ENCODE data around the gene SNAI3.

Gene SNAI3

GRCh38 chr16:88655053-88655732 is 31.1 kb downstream of the SNAI3 start:
- TF ChIP-seq ZFX (IDR thresholded peaks at IDR 0.05; ENCODE audit: borderline replicate concordance) (no peak), CTCF (IDR thresholded peaks at IDR 0.05) (no peak)
- H3K27ac ChIP-seq: no peak overlapping the region

GRCh38 chr16:88654363-88655052 is 31.8 kb downstream of the SNAI3 start:
- no peak overlapping the region for H3K27ac ChIP-seq
- TF ChIP-seq ZFX (IDR thresholded peaks at IDR 0.05; ENCODE audit: borderline replicate concordance) (no peak), CTCF (IDR thresholded peaks at IDR 0.05) (no peak)

- TF ChIP-seq CTCF (IDR thresholded peaks at IDR 0.05): no peak
- TF ChIP-seq ZFX (IDR thresholded peaks at IDR 0.05; ENCODE audit: borderline replicate concordance): no peak
- no peak overlapping the region for H3K27ac ChIP-seq
These were observed 32.5 kb downstream of the SNAI3 start for GRCh38 chr16:88653596-88654362.

GRCh38 chr16:88653101-88653500 is 33.2 kb downstream of the SNAI3 start:
- no peak overlapping the region for H3K27ac ChIP-seq
- no peak for TF ChIP-seq CTCF (IDR thresholded peaks at IDR 0.05)
- TF ChIP-seq ZFX (IDR thresholded peaks at IDR 0.05; ENCODE audit: borderline replicate concordance): no peak

- no peak overlapping the region for H3K27ac ChIP-seq
These were observed 33.6 kb downstream of the SNAI3 start for GRCh38 chr16:88652762-88653063.

GRCh38 chr16:88651989-88652761 is 34.1 kb downstream of the SNAI3 start:
- TF ChIP-seq CTCF (IDR thresholded peaks at IDR 0.05) (no peak), ZFX (IDR thresholded peaks at IDR 0.05; ENCODE audit: borderline replicate concordance) (no peak)
- H3K27ac ChIP-seq: no peak overlapping the region

More at GRCh38 chr16:88652762-88653063, 33.6 kb downstream of the SNAI3 start:
- TF ChIP-seq ZFX (IDR thresholded peaks at IDR 0.05; ENCODE audit: borderline replicate concordance) (no peak), CTCF (IDR thresholded peaks at IDR 0.05) (no peak)

Data from 22Rv1 (cell line).